NCI-H748 treated with DMSO at 0.1 percent for 48 hours (cell line): ENCODE data around the gene ZNF839.

Source experiments
- DNase-seq: peaks from one replicate; lab custom pipeline; 2025; lab: John Stamatoyannopoulos, UW

ZNF839 gene

GRCh38 chr14:102387086-102387485 is 67.5 kb downstream of the ZNF839 start:
- DNase-seq, result no peak

DNA sequence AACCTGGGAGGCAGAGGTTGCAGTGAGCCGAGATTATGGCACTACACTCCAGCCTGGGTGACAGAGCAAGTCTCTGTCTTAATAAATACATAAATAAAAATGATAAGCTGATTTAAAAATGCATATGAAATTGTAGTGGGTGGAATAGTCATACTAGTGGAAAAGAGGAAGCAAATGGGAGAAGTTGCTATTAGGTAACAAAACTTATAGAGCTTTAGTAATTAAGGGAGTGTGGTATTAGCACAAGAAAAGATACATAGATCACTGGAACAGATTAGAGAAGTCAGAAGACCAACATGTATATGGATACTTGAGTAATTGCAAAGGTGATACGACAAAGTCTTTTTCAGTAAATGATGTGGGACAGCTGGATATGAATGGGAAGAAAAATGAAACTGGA is 69.7 kb downstream of the ZNF839 start:
- DNase-seq, result no peak

GRCh38 chr14:102390064-102390855 is 70.7 kb downstream of the ZNF839 start:
- no peak for DNase-seq
